CD4-positive, alpha-beta T cell (primary cell): ENCODE measurements around the gene SLC24A4. TPM values are rescaled to one million over a fixed set of nuclear protein-coding genes. Genes with fewer than 3 reads are reported as not detected.
A peak's percentile ranks its signal among the peaks of the same experiment; 100 is the strongest.

Source experiments
- ATAC-seq: fragments of 200-7000 bp; cut with Tn5 transposase; one replicate; pipeline ENCODE4 v1.10.0; 2022; ENCODE audit warnings: mild to moderate bottlenecking; ENCODE audit not compliant: poor library complexity
- CTCF ChIA-PET: fragments of 350-600 bp; sonication (Branson Sonifier 250); formaldehyde crosslinking; loops from one replicate; lab custom pipeline; 2021; ENCODE audit warnings: antibody characterized with exemption, inconsistent platforms; lab: Charles Lee
- POLR2A ChIA-PET: fragments of 350-600 bp; sonication (Branson Sonifier 250); formaldehyde crosslinking; loops from one replicate; lab custom pipeline; 2021; ENCODE audit warnings: antibody characterized with exemption, inconsistent platforms; lab: Charles Lee
- DNase-seq, 14 experiments: peaks; one replicate each; pipeline ENCODE4 v3.0.0-alpha.2; 2013 to 2020; ENCODE audit warnings: mixed read lengths in 2 of 14
- H3K27ac ChIP-seq, 2 donors: one replicate each; pipeline versions ENCODE4 v1.5.1 to v1.7.0; 2013; ENCODE audit warnings: low read length in 2 of 2, low read depth in 1 of 2, mild to moderate bottlenecking in 1 of 2
- H3K27me3 ChIP-seq, 2 experiments: 1 replicate in 1 of 2; 2 replicates in 1 of 2; pipeline versions ENCODE4 v1.6.1 to v1.7.0; 2013; ENCODE audit warnings: low read length in 2 of 2, control low read depth in 1 of 2, mild to moderate bottlenecking in 1 of 2, moderate library complexity in 1 of 2; ENCODE audit not compliant: insufficient read depth in 2 of 2, control insufficient read depth in 1 of 2
- H3K36me3 ChIP-seq: one replicate; pipeline ENCODE4 v1.6.1; 2013; ENCODE audit warnings: low read length, control low read depth; ENCODE audit not compliant: insufficient read depth
- H3K4me1 ChIP-seq: one replicate; pipeline ENCODE4 v1.6.1; 2013; ENCODE audit warnings: low read length, control low read depth; ENCODE audit not compliant: insufficient read depth
- H3K4me3 ChIP-seq: one replicate; pipeline ENCODE4 v1.5.1; 2013; ENCODE audit warnings: mild to moderate bottlenecking, low read length, moderate library complexity
- H3K9me3 ChIP-seq, 2 experiments: 1 replicate in 1 of 2; 2 replicates in 1 of 2; pipeline versions ENCODE4 v1.6.1 to v1.7.0; 2013; ENCODE audit warnings: low read length in 2 of 2, mild to moderate bottlenecking in 2 of 2, control low read depth in 1 of 2, moderate library complexity in 1 of 2; ENCODE audit not compliant: control insufficient read depth in 1 of 2, insufficient read depth in 1 of 2
- H3K27ac Mint-ChIP-seq: one replicate; pipeline ENCODE4 v1.8.0; 2020; ENCODE audit warnings: mixed read lengths
- H3K27me3 Mint-ChIP-seq: one replicate; pipeline ENCODE4 v1.8.0; 2021; ENCODE audit warnings: mixed read lengths
- H3K36me3 Mint-ChIP-seq: one replicate; pipeline ENCODE4 v1.8.0; 2021; ENCODE audit warnings: low read depth, mixed read lengths
- H3K4me1 Mint-ChIP-seq: one replicate; pipeline ENCODE4 v1.8.0; 2021; ENCODE audit warnings: low read depth, mixed read lengths
- H3K4me3 Mint-ChIP-seq: one replicate; pipeline ENCODE4 v1.8.0; 2020; ENCODE audit warnings: mild to moderate bottlenecking, mixed read lengths
- H3K9me3 Mint-ChIP-seq: one replicate; pipeline ENCODE4 v1.8.0; 2020; ENCODE audit warnings: mixed read lengths
- intact Hi-C, 2 experiments: fragments of 100-400 bp; cut with DNase I in 1 of 2; cut with micrococcal nuclease in 1 of 2; formaldehyde crosslinking; loops; one replicate each; pipeline versions ENCODE4 v1.15.1 to v1.9.0; 2023 to 2025; cut with DNase I, micrococcal nuclease
- total RNA-seq, 174 experiments: library from RNA in 2 of 174; stranded (reverse) in 2 of 174; gene quantifications; one replicate each; pipeline ENCODE4 v1.2.3 and lab custom pipeline; 2021 to 2026
- TF ChIP-seq, protein P1 (sequence below): fragments of 200-600 bp; IDR thresholded peaks from one replicate; pipeline ENCODE4 v1.8.0; 2022; ENCODE audit warnings: antibody characterized with exemption, mild to moderate bottlenecking

Gene SLC24A4
- total RNA-seq, 2 experiments from 2014 or later = 0.11 to 0.19 TPM

DNA sequence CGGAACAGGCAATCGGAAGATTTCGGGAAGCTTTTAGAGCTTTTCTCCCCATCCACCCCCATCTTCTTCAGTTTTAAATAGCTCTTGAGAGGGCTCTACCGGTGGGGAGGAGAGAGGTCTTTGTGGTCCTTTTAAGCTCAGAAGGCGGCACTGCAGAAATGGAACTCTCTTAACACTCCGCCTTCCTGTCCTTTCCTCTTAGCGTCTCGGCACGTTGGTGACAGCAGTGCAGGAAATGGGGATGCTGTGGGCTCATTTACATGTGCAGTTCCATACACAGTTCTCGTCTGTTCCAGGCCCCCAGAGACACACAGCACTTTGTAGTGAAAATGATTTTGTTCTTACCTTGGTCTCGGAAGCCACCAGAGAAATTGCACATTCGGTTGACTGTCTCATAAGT, 140.2 kb downstream of the SLC24A4 start:
- H3K4me3 Mint-ChIP-seq = no peak overlapping the region
- H3K36me3 ChIP-seq = no peaks in the 10 kb centered on the region
- no peak for ATAC-seq
- intact Hi-C loops = no loop called here
- no peaks in the 10 kb centered on the region for H3K27me3 ChIP-seq
- no peak overlapping the region for H3K4me3 ChIP-seq
- H3K27me3 Mint-ChIP-seq = no peaks in the 10 kb centered on the region
- ChIA-PET CTCF (no interaction called here), POLR2A (no interaction called here)
- DNase-seq = peak in 3 of 14 experiments; percentile 18 to 28 (median 23)
- H3K27ac Mint-ChIP-seq = no peak overlapping the region
- no peak overlapping the region for H3K27ac ChIP-seq
- no peaks in the 10 kb centered on the region for H3K36me3 Mint-ChIP-seq
- peaks cover 19% of the 10 kb centered on the region for H3K4me1 Mint-ChIP-seq
- TF ChIP-seq, protein P1, sequence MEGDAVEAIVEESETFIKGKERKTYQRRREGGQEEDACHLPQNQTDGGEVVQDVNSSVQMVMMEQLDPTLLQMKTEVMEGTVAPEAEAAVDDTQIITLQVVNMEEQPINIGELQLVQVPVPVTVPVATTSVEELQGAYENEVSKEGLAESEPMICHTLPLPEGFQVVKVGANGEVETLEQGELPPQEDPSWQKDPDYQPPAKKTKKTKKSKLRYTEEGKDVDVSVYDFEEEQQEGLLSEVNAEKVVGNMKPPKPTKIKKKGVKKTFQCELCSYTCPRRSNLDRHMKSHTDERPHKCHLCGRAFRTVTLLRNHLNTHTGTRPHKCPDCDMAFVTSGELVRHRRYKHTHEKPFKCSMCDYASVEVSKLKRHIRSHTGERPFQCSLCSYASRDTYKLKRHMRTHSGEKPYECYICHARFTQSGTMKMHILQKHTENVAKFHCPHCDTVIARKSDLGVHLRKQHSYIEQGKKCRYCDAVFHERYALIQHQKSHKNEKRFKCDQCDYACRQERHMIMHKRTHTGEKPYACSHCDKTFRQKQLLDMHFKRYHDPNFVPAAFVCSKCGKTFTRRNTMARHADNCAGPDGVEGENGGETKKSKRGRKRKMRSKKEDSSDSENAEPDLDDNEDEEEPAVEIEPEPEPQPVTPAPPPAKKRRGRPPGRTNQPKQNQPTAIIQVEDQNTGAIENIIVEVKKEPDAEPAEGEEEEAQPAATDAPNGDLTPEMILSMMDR = no peak
- peaks cover 4% of the 10 kb centered on the region for H3K9me3 Mint-ChIP-seq
- peaks cover 16% of the 10 kb centered on the region for H3K4me1 ChIP-seq
- H3K9me3 ChIP-seq = peaks cover 6 to 13% of the 10 kb centered on the region in 2 experiments

GRCh38 chr14:92464156-92464555, 141.2 kb downstream of the SLC24A4 start:
- Histone ChIP-seq H3K4me3 (no peak overlapping the region), H3K36me3 (no peaks in the 10 kb centered on the region), H3K27me3 (no peaks in the 10 kb centered on the region), H3K27ac (no peak overlapping the region), H3K9me3 (peaks cover 8 to 13% of the 10 kb centered on the region in 2 experiments), H3K4me1 (peaks cover 16% of the 10 kb centered on the region)
- DNase-seq (no peak), ATAC-seq (no peak)
- CTCF ChIA-PET = no interaction called here
- Mint-ChIP-seq H3K9me3 (peaks cover 4% of the 10 kb centered on the region), H3K4me3 (no peak overlapping the region), H3K27ac (no peak overlapping the region), H3K27me3 (no peaks in the 10 kb centered on the region), H3K36me3 (no peaks in the 10 kb centered on the region), H3K4me1 (peaks cover 19% of the 10 kb centered on the region)
- POLR2A ChIA-PET = no interaction called here
- TF ChIP-seq, protein P1 = no peak
- intact Hi-C loops = no loop called here

DNA sequence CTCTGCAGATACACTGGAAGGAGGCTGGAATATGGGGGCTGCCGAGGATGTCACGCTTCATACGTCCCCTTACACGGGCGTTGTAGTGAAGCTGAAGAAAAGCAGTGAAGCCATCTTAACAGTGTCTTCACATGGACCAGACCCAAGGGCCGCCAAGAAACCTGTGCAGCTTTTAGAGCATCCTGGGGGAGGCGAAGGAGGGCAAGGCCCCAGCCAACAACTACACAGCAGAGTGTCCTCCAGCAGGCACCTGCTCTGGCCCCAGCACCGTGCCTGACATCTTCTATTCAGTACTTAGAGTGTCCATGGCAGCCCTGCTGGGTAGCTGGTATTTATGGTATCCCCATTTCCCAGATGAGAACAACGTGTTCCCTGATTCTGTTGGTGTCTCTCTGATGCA, 141.8 kb downstream of the SLC24A4 start:
- Mint-ChIP-seq H3K27me3 (no peaks in the 10 kb centered on the region), H3K9me3 (peaks cover 4% of the 10 kb centered on the region), H3K27ac (no peak overlapping the region), H3K36me3 (no peaks in the 10 kb centered on the region), H3K4me1 (peaks cover 19% of the 10 kb centered on the region), H3K4me3 (no peak overlapping the region)
- Histone ChIP-seq H3K27ac (no peak overlapping the region), H3K4me3 (no peak overlapping the region), H3K36me3 (no peaks in the 10 kb centered on the region), H3K9me3 (peaks cover 11 to 13% of the 10 kb centered on the region in 2 experiments), H3K27me3 (no peaks in the 10 kb centered on the region), H3K4me1 (peaks cover 13% of the 10 kb centered on the region)
- CTCF ChIA-PET = no interaction called here
- ATAC-seq = no peak
- TF ChIP-seq, protein P1 = no peak
- DNase-seq = no peak
- POLR2A ChIA-PET = interaction anchor here (0.6 kb wide), 1 partner anchor 71 kb away, joined by 3 read pairs; no protein-coding TSS in a partner anchor
- intact Hi-C loops = no loop called here
